Stomach (tissue), 9 donors: Measurements from ENCODE around the gene RCOR3. TPM values are rescaled to one million over a fixed set of nuclear protein-coding genes. Genes with fewer than 3 reads are reported as not detected.
A peak's percentile ranks its signal among the peaks of the same experiment; 100 is the strongest.

Experiments
- DNase-seq, 2 donors: peaks; one replicate each; pipeline versions ENCODE4 v3.0.0 to v3.0.0-alpha.2; 2013 to 2019
- H3K27ac ChIP-seq, 5 donors: fragments of 200-600 bp in 4 of 5; sonication (generic) in 4 of 5; one replicate each; pipeline ENCODE4 v1.5.1; 2013 to 2019; ENCODE audit warnings: mild to moderate bottlenecking in 1 of 5, moderate library complexity in 1 of 5
- H3K27me3 ChIP-seq, 3 donors: fragments of 200-600 bp; sonication (generic); one replicate each; pipeline ENCODE4 v1.5.1; 2017 to 2019; ENCODE audit warnings: mixed run types in 1 of 3
- H3K36me3 ChIP-seq, 4 donors: fragments of 200-600 bp; sonication (generic); 1 replicate in 3 of 4; 2 replicates in 1 of 4; pipeline ENCODE4 v1.5.1; 2016 to 2019
- H3K4me1 ChIP-seq, 4 donors: fragments of 200-600 bp; sonication (generic); one replicate each; pipeline ENCODE4 v1.5.1; 2016 to 2019
- H3K4me3 ChIP-seq, 4 donors: fragments of 200-600 bp; sonication (generic) in 3 of 4; one replicate each; pipeline ENCODE4 v1.5.1; 2016 to 2019; ENCODE audit warnings: mild to moderate bottlenecking in 1 of 4
- H3K9me3 ChIP-seq, 4 donors: fragments of 200-600 bp; sonication (generic); one replicate each; pipeline ENCODE4 v1.5.1; 2016 to 2019
- CTCF ChIP-seq, 7 experiments: fragments of 450-650 bp in 4 of 7; fragments of 200-600 bp in 3 of 7; sonication (generic) in 3 of 7; IDR thresholded peaks; one replicate each; pipeline ENCODE4 v1.5.1; 2016 to 2019; ENCODE audit warnings: antibody characterized with exemption in 7 of 7, control low read depth in 2 of 7, mild to moderate bottlenecking in 1 of 7
- EP300 ChIP-seq: sonication (generic); formaldehyde crosslinking; IDR thresholded peaks from one replicate; pipeline ENCODE4 v1.6.1; 2017; ENCODE audit warnings: antibody characterized with exemption
- POLR2A ChIP-seq, 4 donors: fragments of 450-650 bp; IDR thresholded peaks; one replicate each; pipeline ENCODE4 v1.6.1; 2016; ENCODE audit warnings: antibody characterized with exemption in 4 of 4, control low read depth in 2 of 4, mild to moderate bottlenecking in 1 of 4, moderate library complexity in 1 of 4
- POLR2AphosphoS5 ChIP-seq, 3 donors: sonication (generic); formaldehyde crosslinking; IDR thresholded peaks; one replicate each; pipeline ENCODE4 v1.6.1; 2016; ENCODE audit warnings: antibody characterized with exemption in 3 of 3
- WGBS, 5 donors: extraction: QIAGEN DNeasy Blood & Tissue Kit in 3 of 5; methylation state at CpG; one replicate each; pipeline versions ENCODE4 v1.1.5 to v1.1.7; 2013 to 2018; 5-methylcytosine and 5-hydroxymethylcytosine counted together
- intact Hi-C: fragments of 100-400 bp; cut with DNase I; formaldehyde crosslinking; loops from one replicate; pipeline ENCODE4 v1.15.1; 2023; ENCODE audit warnings: low total_unique reads
- polyA plus RNA-seq, 3 donors: library from polyadenylated mRNA; stranded (reverse); fragments of 200-250 nt; gene quantifications; one replicate each; pipeline ENCODE4 v1.2.3, GENCODE V29; 2013
- total RNA-seq, 5 donors: library from RNA; depleted of rRNA; stranded (reverse); fragments of >200 nt; gene quantifications; one replicate each; pipeline versions ENCODE4 v1.1.0 to v1.2.3, GENCODE V29; 2014 to 2016
- donor health status: healthy with polysubstance abuse.
- donor health status: Bipolar disorder and iron deficiency.
- donor health status: healthy.

Gene RCOR3
- total and polyA plus RNA-seq, 8 donors, result 11.1 to 128 (median 22.0) TPM

GRCh38 chr1:211335522-211336157, 76.5 kb downstream of the RCOR3 start:
- intact Hi-C loops, result no loop called here
- peaks cover 0 to 7% (median 0%) of the 10 kb centered on the region in 4 donors for H3K36me3 ChIP-seq
- 32 to 65% (median 48%) methylated on average over 3 of the region's 3 CpGs for WGBS, 5 donors
- peak in 1 of 3 donors; percentile 14 for TF ChIP-seq POLR2AphosphoS5 (IDR thresholded peaks at IDR 0.05)
- no peak for TF ChIP-seq EP300
- no peaks in the 10 kb centered on the region for H3K9me3 ChIP-seq
- no peaks in the 10 kb centered on the region for H3K27me3 ChIP-seq
- peak overlapping the region; percentile 72 to 88 (median 74) for H3K27ac ChIP-seq
- peaks cover 73 to 96% (median 88%) of the 10 kb centered on the region in 4 donors for H3K4me1 ChIP-seq
- peak in 1 of 2 donors; percentile 48 for DNase-seq
- no peak overlapping the region for H3K4me3 ChIP-seq

GRCh38 chr1:211336161-211336560, 77.0 kb downstream of the RCOR3 start:
- Histone ChIP-seq H3K27ac (peak overlapping the region; percentile 45 to 88 (median 74)), H3K36me3 (peaks cover 0 to 7% (median 0%) of the 10 kb centered on the region in 4 donors), H3K9me3 (no peaks in the 10 kb centered on the region), H3K27me3 (no peaks in the 10 kb centered on the region), H3K4me3 (no peak overlapping the region), H3K4me1 (peaks cover 72 to 96% (median 88%) of the 10 kb centered on the region in 4 donors)
- no peak for TF ChIP-seq EP300
- no peak for TF ChIP-seq CTCF (IDR thresholded peaks at IDR 0.05)
- no peak for TF ChIP-seq POLR2A (IDR thresholded peaks at IDR 0.05)
- TF ChIP-seq POLR2AphosphoS5 (IDR thresholded peaks at IDR 0.05), result no peak
- 39 to 68% (median 51%) methylated on average over 3 of the region's 3 CpGs for WGBS, 5 donors
- intact Hi-C loops, result no loop called here
- peak in 1 of 2 donors; percentile 20 for DNase-seq

- DNase-seq, result no peak
These were observed 77.6 kb downstream of the RCOR3 start for GRCh38 chr1:211336775-211337174.

GRCh38 chr1:211337430-211338223, 78.5 kb downstream of the RCOR3 start:
- DNase-seq, result no peak
- Histone ChIP-seq H3K27ac (peak overlapping the region in 1 of 5 donors; percentile 88), H3K27me3 (no peaks in the 10 kb centered on the region), H3K4me3 (no peak overlapping the region), H3K36me3 (peaks cover 0 to 7% (median 0%) of the 10 kb centered on the region in 4 donors), H3K4me1 (peaks cover 58 to 85% (median 75%) of the 10 kb centered on the region in 4 donors), H3K9me3 (no peaks in the 10 kb centered on the region)
- 77 to 87% (median 83%) methylated on average over 7 of the region's 7 CpGs for WGBS, 5 donors
- TF ChIP-seq POLR2A (IDR thresholded peaks at IDR 0.05), result no peak
- TF ChIP-seq EP300, result no peak
- no peak for TF ChIP-seq POLR2AphosphoS5 (IDR thresholded peaks at IDR 0.05)
- TF ChIP-seq CTCF (IDR thresholded peaks at IDR 0.05), result no peak
- intact Hi-C loops, result no loop called here

More at GRCh38 chr1:211336775-211337174, 77.6 kb downstream of the RCOR3 start:
- Histone ChIP-seq H3K9me3 (no peaks in the 10 kb centered on the region), H3K4me1 (peaks cover 66 to 94% (median 84%) of the 10 kb centered on the region in 4 donors), H3K36me3 (peaks cover 0 to 7% (median 0%) of the 10 kb centered on the region in 4 donors), H3K4me3 (no peak overlapping the region), H3K27ac (peak overlapping the region; percentile 45 to 88 (median 74)), H3K27me3 (no peaks in the 10 kb centered on the region)
- no peak for TF ChIP-seq EP300
- no peak for TF ChIP-seq POLR2AphosphoS5 (IDR thresholded peaks at IDR 0.05)
- no peak for TF ChIP-seq CTCF (IDR thresholded peaks at IDR 0.05)
- TF ChIP-seq POLR2A (IDR thresholded peaks at IDR 0.05), result no peak
- intact Hi-C loops, result no loop called here
- 76 to 93% (median 91%) methylated on average over 15 of the region's 15 CpGs for WGBS, 5 donors
